IPS DF 6.9 (cell line): Measurements from ENCODE around the gene PPP1R7.

Experiments
- DNase-seq: peaks from one replicate; pipeline ENCODE4 v3.0.0-alpha.2; 2013; ENCODE audit warnings: low read depth, low spot score
- H3K27ac ChIP-seq: one replicate; pipeline ENCODE4 v1.5.1; 2013; ENCODE audit warnings: low read length, control low read depth
- H3K27me3 ChIP-seq: 2 replicates; pipeline ENCODE4 v1.6.1; 2013; ENCODE audit warnings: mild to moderate bottlenecking, low read length; ENCODE audit not compliant: control insufficient read depth, insufficient read depth
- H3K36me3 ChIP-seq: 2 replicates; pipeline ENCODE4 v1.6.1; 2013; ENCODE audit warnings: low read length; ENCODE audit not compliant: control insufficient read depth, insufficient read depth
- H3K4me1 ChIP-seq: 2 replicates; pipeline ENCODE4 v1.6.1; 2013; ENCODE audit warnings: low read length; ENCODE audit not compliant: control insufficient read depth, insufficient read depth
- H3K4me3 ChIP-seq: 2 replicates; pipeline ENCODE4 v1.5.1; 2013; ENCODE audit warnings: mild to moderate bottlenecking, low read length
- H3K9me3 ChIP-seq: 2 replicates; pipeline ENCODE4 v1.6.1; 2013; ENCODE audit warnings: low read length, inconsistent platforms; ENCODE audit not compliant: control insufficient read depth, insufficient read depth
- WGBS: extraction: QIAGEN DNeasy Blood & Tissue Kit; methylation state at CpG from one replicate; pipeline ENCODE4 v1.1.7; 2013; ENCODE audit warnings: mixed read lengths, missing lambda C conversion rate; ENCODE audit not compliant: insufficient read length, insufficient coverage; 5-methylcytosine and 5-hydroxymethylcytosine counted together

The PPP1R7 gene

DNA sequence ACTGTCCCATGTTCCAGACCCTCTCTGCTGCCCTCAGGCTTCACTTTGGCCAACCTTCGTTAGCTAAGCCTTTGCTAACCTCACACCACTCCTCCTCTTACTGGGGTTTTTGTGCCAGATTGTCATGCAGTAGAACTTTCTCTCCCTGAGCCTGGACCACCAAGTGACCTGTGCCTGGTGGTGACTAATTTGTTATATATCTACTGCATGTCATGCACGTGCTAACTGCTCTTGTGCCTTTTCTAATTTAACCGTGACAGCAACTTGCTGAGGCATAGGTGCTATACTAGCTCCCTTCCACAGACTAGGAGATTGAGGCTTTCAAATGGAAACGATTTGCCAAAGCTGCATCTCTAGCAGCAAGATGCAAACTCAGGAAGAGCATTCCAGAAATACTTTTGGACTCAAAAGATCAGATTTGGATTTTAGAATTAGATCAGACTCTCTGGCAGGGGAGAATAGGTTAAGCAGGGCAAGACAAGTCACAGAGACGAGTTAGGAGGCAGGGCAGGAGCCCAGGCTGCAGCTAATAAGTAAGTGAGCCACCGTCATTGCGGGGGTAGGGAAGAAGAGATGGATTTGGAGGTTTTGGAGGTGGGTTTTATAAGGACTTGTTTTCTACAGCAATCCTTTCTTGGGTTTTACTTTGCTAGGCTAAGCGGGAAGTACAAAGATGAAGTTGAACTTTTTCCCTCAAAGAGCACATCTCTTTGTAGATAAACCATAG lies 1.8 kb downstream of the PPP1R7 start:
- Histone ChIP-seq H3K27ac (no peak overlapping the region), H3K4me3 (no peak overlapping the region), H3K4me1 (peaks cover 6% of the 10 kb centered on the region; the same call in 1 of the 2 replicates), H3K36me3 (no peaks in the 10 kb centered on the region), H3K9me3 (no peaks in the 10 kb centered on the region), H3K27me3 (no peaks in the 10 kb centered on the region)
- no peak for DNase-seq
- no CpG with 5 or more reads among the region's 8 CpGs for WGBS

DNA sequence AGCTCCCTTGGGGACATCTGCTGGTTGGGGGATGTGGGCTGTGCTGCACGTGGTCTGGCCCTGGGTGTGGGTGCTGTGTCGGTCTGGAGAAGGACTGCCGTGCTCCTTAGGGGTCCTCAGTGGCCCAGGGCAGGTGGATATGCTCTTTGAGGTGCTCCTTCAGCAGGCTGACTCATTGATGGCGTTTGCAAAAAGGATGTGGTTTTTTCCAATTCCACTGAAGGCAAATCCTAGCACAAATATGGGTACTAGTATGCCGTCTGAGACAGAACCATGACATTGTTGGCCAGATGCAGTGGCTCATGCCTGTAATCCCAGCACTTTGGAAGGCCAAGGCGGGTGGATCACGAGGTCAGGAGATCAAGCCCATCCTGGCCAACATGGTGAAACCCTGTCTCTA lies 3.3 kb downstream of the PPP1R7 start:
- Histone ChIP-seq H3K27ac (no peak overlapping the region), H3K4me1 (0 out of 2 replicates have a peak, but pooled peaks cover 3% of the 10 kb centered on the region)
- no CpG with 5 or more reads among the region's 7 CpGs for WGBS

DNA sequence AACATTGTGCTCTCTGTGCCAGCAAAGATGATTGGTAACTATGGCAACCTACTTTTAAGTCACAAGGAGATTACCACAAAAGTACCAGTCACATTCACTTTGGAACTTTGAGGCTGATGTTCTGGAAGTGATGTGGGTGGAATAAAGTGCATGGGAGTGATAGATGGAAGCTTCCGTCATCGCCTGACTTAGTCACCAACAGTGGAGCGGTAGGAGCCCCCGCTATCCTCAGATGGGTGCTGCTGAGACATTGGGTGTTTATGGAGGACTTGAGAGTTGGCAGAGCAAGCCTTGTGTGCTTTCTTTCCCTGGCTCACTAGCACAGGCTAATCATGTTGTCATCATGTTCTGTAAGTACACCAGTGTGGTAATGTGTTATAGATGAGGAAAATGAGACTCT lies 4.6 kb downstream of the PPP1R7 start:
- H3K4me1 ChIP-seq: 0 out of 2 replicates have a peak, but pooled peaks cover 3% of the 10 kb centered on the region
- no peaks in the 10 kb centered on the region for H3K27me3 ChIP-seq
- H3K36me3 ChIP-seq: no peaks in the 10 kb centered on the region
- no peak overlapping the region for H3K4me3 ChIP-seq
- no CpG with 5 or more reads among the region's 4 CpGs for WGBS
- no peak overlapping the region for H3K27ac ChIP-seq
- H3K9me3 ChIP-seq: no peaks in the 10 kb centered on the region
- DNase-seq: no peak

More for the DNA sequence above, 3.3 kb downstream of the PPP1R7 start:
- no peak for DNase-seq
- Histone ChIP-seq H3K9me3 (no peaks in the 10 kb centered on the region), H3K4me3 (no peak overlapping the region), H3K27me3 (no peaks in the 10 kb centered on the region), H3K36me3 (no peaks in the 10 kb centered on the region)

DNA sequence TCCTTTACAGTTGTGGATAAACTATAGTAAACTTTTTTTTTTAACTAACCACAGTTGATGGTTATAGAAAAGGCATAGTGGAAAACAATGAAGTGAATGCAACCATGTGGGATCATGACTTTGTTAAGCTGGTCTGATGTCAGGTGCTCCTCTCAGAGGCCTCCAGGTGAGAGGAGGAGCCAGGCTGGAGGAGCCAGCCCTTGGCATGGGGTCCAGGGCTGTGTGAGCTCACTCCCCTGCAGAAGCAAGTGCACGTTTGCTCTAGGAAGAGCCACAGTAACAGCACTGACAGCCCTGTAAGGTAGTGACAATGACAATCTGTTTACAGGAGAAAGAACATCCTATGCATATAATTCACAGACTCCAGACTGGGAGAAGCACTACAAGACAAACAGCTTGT lies 5.7 kb downstream of the PPP1R7 start:
- Histone ChIP-seq H3K27ac (no peak overlapping the region), H3K9me3 (no peaks in the 10 kb centered on the region), H3K4me3 (no peak overlapping the region), H3K36me3 (no peaks in the 10 kb centered on the region), H3K27me3 (no peaks in the 10 kb centered on the region), H3K4me1 (0 out of 2 replicates have a peak, but pooled peaks cover 3% of the 10 kb centered on the region)
- DNase-seq: no peak
- no CpG with 5 or more reads among the region's 1 CpG for WGBS

DNA sequence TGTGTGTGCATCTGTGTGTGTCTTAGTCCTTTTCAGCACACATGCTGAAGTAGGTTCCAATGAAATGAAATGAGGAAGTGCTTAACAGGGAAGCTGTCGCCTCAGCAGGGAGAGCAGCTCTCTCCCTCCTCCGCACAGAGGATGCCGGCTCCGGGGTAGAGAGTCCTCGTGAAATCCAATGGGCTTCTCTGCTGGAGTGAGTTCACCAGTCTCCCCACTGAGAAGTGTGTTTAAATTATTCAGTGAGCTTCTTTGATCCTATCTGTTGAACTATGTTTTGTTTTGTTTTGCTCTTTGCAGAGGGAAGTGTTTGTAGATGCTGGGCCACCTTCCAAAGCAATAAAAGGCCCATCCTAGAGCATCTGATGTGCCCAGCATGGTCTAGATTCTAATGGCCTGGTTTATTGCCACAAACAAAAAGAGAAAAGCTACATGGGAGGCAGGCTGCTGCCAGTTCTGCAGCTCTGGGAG lies 6.7 kb downstream of the PPP1R7 start:
- Histone ChIP-seq H3K27me3 (no peaks in the 10 kb centered on the region), H3K4me3 (no peak overlapping the region), H3K27ac (no peak overlapping the region), H3K36me3 (no peaks in the 10 kb centered on the region), H3K9me3 (no peaks in the 10 kb centered on the region), H3K4me1 (no peaks in the 10 kb centered on the region)
- no peak for DNase-seq
- WGBS: no CpG with 5 or more reads among the region's 5 CpGs

DNA sequence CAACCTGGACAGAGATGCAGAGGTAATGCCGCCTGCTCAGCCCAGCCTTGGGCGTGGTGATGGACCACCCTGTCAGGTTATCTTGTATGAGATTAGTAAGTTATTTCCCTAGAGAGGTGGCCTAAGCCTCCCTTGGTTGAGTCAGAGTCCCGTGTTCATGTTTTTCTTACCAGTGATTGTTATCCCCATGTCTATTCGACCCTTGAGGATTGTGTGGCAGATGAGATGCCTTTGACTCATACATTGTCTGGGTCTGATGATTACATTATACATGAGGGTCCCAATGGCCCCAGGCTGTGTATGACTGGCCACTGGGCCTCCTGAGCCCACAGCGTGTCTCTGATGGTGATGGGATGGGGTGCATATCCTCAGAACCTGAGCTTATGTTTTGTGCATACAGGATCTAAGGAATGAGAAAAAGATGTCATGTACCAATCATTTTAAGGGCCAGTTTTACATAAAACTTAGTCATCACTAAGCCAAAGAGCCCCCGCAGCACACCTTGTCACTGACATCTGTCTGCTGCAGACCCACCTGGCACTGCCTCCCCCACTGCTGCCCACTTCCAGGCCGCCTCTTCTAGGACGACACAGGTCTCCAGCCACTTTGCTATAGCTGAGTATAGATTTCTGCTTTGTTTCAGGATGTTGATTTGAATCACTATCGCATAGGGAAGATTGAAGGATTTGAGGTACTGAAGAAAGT lies 7.7 kb downstream of the PPP1R7 start:
- H3K36me3 ChIP-seq: no peaks in the 10 kb centered on the region
- no peaks in the 10 kb centered on the region for H3K4me1 ChIP-seq
- WGBS: no CpG with 5 or more reads among the region's 9 CpGs
- no peaks in the 10 kb centered on the region for H3K9me3 ChIP-seq
- no peak for DNase-seq
- H3K27ac ChIP-seq: no peak overlapping the region
- H3K4me3 ChIP-seq: no peak overlapping the region
- no peaks in the 10 kb centered on the region for H3K27me3 ChIP-seq

DNA sequence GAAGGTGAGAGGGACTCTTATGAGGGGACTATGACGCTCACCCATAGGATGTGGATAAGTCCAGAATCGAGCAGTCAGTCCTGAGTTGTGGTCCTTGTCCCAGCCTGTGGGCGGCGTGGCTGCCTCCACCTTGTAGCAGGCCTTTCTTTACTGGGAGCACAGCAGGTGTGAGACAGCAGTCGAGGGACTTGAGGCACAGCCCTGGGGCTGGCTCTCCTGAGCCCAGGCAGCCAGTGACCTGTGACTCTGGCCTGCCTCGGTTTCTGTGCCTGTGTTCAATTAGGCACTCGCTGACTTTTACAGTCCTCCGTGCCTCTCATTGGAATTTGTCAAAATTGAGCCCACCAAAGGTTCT lies 8.3 kb downstream of the PPP1R7 start:
- Histone ChIP-seq H3K9me3 (no peaks in the 10 kb centered on the region), H3K4me3 (no peak overlapping the region), H3K4me1 (no peaks in the 10 kb centered on the region), H3K27ac (no peak overlapping the region), H3K36me3 (no peaks in the 10 kb centered on the region), H3K27me3 (no peaks in the 10 kb centered on the region)
- no peak for DNase-seq
- no CpG with 5 or more reads among the region's 8 CpGs for WGBS

DNA sequence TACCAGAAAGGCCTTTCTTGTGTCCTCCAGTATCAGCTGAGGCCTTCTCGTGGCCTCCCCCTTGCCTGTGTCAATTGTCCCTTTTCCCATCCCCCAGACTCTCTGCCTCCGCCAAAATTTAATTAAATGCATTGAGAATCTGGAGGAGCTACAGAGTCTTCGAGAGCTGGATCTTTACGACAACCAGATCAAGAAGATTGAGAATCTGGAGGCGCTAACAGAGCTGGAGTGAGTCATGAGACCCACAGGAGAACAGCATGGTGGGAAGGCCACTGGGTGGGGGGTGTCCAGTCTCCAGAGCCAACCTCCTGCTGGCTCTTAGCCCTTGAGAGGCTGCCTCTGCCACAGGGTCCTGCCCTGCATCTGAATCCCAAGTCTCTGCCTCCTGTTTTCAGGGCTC lies 8.8 kb downstream of the PPP1R7 start:
- no CpG with 5 or more reads among the region's 5 CpGs for WGBS
- Histone ChIP-seq H3K36me3 (no peaks in the 10 kb centered on the region), H3K4me1 (no peaks in the 10 kb centered on the region), H3K4me3 (no peak overlapping the region), H3K9me3 (no peaks in the 10 kb centered on the region), H3K27me3 (no peaks in the 10 kb centered on the region), H3K27ac (no peak overlapping the region)
- DNase-seq: no peak

DNA sequence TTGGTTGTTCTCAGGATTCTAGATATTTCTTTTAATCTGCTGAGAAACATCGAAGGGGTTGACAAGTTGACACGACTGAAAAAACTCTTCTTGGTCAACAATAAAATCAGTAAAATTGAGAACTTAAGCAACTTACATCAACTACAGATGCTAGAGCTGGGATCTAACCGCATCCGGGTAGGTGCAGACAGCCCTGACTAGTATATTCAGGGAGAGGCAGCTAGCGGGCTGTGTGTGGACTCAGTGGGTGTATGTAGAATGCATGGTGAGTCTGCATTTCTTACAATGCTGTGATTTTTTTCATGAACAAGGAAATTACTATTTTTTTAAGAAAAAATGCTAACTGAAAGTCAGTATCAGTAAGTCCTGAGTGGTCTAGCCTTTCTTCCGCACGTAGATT lies 10.1 kb downstream of the PPP1R7 start:
- WGBS: no CpG with 5 or more reads among the region's 7 CpGs
- H3K9me3 ChIP-seq: no peaks in the 10 kb centered on the region
- H3K36me3 ChIP-seq: no peaks in the 10 kb centered on the region
- no peak for DNase-seq
- H3K4me1 ChIP-seq: no peaks in the 10 kb centered on the region
- H3K4me3 ChIP-seq: no peak overlapping the region
- no peaks in the 10 kb centered on the region for H3K27me3 ChIP-seq
- no peak overlapping the region for H3K27ac ChIP-seq

DNA sequence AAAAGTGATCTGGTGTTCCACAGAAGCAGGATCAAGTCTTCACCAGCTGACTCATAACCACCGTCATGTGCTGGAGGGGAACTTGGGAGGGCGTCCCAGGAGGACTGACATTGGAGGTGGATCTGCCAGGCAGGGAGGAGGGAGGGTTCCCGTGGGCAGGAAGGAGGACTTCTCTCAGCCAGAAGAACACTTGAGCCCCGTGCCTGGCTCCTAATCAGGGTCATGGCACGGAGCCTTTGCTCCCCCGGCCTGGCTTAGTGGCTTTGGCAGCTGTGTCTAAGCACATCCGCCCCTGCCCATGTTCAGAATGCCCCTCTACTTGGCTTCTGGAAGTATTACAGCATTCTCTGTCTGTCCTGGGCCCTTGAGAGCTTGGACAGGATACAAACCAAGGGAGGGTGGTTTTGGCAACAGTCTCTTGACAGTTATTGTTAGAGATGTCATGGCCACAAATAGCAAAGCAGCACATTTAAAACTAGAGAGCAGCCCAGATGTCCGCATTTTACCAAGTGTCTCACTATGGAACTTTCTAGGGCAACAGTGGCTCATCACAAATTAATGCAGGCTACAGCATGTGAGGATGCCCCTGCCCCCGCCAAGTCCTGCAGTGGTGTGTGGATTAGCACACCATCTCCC lies 11.5 kb downstream of the PPP1R7 start:
- Histone ChIP-seq H3K4me3 (no peak overlapping the region), H3K36me3 (0 out of 2 replicates have a peak, but pooled peaks cover 5% of the 10 kb centered on the region), H3K27me3 (no peaks in the 10 kb centered on the region), H3K4me1 (no peaks in the 10 kb centered on the region), H3K9me3 (no peaks in the 10 kb centered on the region), H3K27ac (no peak overlapping the region)
- DNase-seq: no peak
- WGBS: no CpG with 5 or more reads among the region's 9 CpGs
